HepG2 (cell line): ENCODE results near the gene MBLAC1. TPM values are rescaled to one million over a fixed set of nuclear protein-coding genes. Genes with fewer than 3 reads are reported as not detected.

Experiments used
- CBX2 ChIP-seq, 2 experiments: fragments of 200-600 bp in 1 of 2; sonication (generic); formaldehyde crosslinking in 1 of 2; IDR thresholded peaks; 2 replicates each; pipeline versions ENCODE4 v1.7.0 to v1.8.1; 2018 to 2022; ENCODE audit warnings: low read depth in 2 of 2, low read length in 1 of 2, mild to moderate bottlenecking in 1 of 2, missing genetic modification reagents in 1 of 2
- ESRRA ChIP-seq: sonication (generic); formaldehyde crosslinking; IDR thresholded peaks from 2 replicates; pipeline ENCODE4 v1.5.1; 2020; ENCODE audit warnings: mild to moderate bottlenecking, low read depth, missing genetic modification reagents
- FOXC1 ChIP-seq: sonication (generic); formaldehyde crosslinking; IDR thresholded peaks from 2 replicates; pipeline ENCODE4 v1.8.0; 2022; ENCODE audit warnings: mild to moderate bottlenecking, missing genetic modification reagents, borderline replicate concordance
- MBNL3 ChIP-seq: fragments of 250-450 bp; sonication (Bioruptor Pico); conservative IDR thresholded peaks from 2 replicates; pipeline ENCODE4 v1.8.0; 2022; ENCODE audit warnings: mild to moderate bottlenecking, inconsistent platforms
- NFYC ChIP-seq: IDR thresholded peaks from 2 replicates; pipeline ENCODE4 v1.6.1; 2016; ENCODE audit warnings: missing genetic modification reagents, missing compliant biosample characterization
- SMARCC2 ChIP-seq: fragments of 450-650 bp; IDR thresholded peaks from 2 replicates; pipeline ENCODE4 v1.6.1; 2017; ENCODE audit warnings: antibody characterized with exemption, mild to moderate bottlenecking
- TCF7 ChIP-seq: sonication (generic); IDR thresholded peaks from 2 replicates; pipeline ENCODE4 v1.6.1; 2016; ENCODE audit warnings: antibody characterized with exemption, low read depth
- TRIM22 ChIP-seq: fragments of 450-650 bp; IDR thresholded peaks from 2 replicates; pipeline ENCODE4 v1.6.1; 2017
- ZBTB40 ChIP-seq, 2 experiments: fragments of 450-650 bp in 1 of 2; sonication (generic) in 1 of 2; formaldehyde crosslinking in 1 of 2; IDR thresholded peaks; 2 replicates each; pipeline versions ENCODE4 v1.6.1 to v1.8.0; 2016 to 2022; ENCODE audit warnings: antibody characterized with exemption in 1 of 2, mild to moderate bottlenecking in 1 of 2, missing genetic modification reagents in 1 of 2
- ZFAT ChIP-seq: sonication (generic); formaldehyde crosslinking; conservative IDR thresholded peaks from 2 replicates; pipeline ENCODE4 v1.8.1; 2023; ENCODE audit warnings: missing genetic modification reagents, inconsistent platforms
- ZKSCAN8 ChIP-seq: IDR thresholded peaks from 2 replicates; pipeline ENCODE4 v1.6.1; 2016; ENCODE audit warnings: borderline replicate concordance, missing genetic modification reagents, missing compliant biosample characterization
- ZNF792 ChIP-seq: IDR thresholded peaks from 2 replicates; pipeline ENCODE4 v1.6.1; 2016
- polyA plus RNA-seq, 8 experiments: library from polyadenylated mRNA; depleted of rRNA in 3 of 8; stranded (reverse) in 7 of 8; unstranded in 1 of 8; fragments of >200 nt; fragmentation: Illumina TruSeq in 4 of 8; extraction: Trizol in 4 of 8; gene quantifications; 2 replicates each; pipeline versions ENCODE4 v1.2.1 to v1.2.3, GENCODE V29; 2011 to 2016; ENCODE audit warnings: low read depth in 4 of 8, missing spikeins in 1 of 8, mixed read lengths in 1 of 8; ENCODE audit not compliant: insufficient read depth in 1 of 8
- total RNA-seq, 5 experiments: library from RNA; depleted of rRNA; stranded (reverse); fragments of >200 nt; fragmentation: Illumina TruSeq; extraction: Trizol; gene quantifications; 2 replicates each; pipeline ENCODE4 v1.2.3, GENCODE V29; 2016; ENCODE audit warnings: low read depth in 1 of 5
- TF ChIP-seq, protein P1 (sequence below): IDR thresholded peaks from 2 replicates; pipeline ENCODE4 v1.6.1; 2016

Gene MBLAC1
- total and polyA plus RNA-seq, 2 of the 13 experiments (the other 11 are each of a cell fraction or from before 2014, with no cell fraction given), result 0.79 to 2.1 TPM

DNA sequence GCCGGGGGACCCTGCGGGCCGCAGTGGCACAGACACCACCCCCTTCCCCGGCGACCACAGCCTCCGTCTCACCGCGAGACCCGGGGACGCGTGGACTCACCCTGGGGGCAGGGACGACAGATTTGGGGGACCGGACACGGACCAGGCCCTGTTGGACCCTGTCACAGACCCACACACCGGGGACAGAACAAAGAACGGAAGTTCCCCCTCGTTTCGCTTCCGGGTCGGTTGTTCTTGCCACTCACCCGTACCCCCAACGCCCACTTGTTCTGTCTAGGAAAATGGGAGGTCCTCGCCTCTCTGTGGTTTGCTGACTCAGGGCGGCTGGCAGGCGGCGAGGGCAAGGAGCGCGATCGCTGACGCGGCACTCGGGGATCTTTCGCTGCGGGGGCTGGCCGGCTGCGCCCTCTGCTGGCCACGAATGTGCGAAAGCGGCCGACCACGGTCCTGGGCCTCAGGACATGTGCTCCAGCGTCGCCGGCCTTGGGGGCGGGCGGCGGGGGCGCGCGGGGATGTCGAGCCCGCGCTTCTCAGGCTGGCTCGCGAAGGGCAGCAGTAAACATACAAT lies 45.1 kb upstream of the MBLAC1 start, which contains the start of gene ZNF3 (continued):
- no peak for TF ChIP-seq ZFAT (CRISPR knock-in tag)
- TF ChIP-seq, protein P1, sequence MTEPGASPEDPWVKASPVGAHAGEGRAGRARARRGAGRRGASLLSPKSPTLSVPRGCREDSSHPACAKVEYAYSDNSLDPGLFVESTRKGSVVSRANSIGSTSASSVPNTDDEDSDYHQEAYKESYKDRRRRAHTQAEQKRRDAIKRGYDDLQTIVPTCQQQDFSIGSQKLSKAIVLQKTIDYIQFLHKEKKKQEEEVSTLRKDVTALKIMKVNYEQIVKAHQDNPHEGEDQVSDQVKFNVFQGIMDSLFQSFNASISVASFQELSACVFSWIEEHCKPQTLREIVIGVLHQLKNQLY (CRISPR knock-in tag), result peak; percentile 70; the same call in 1 of the 2 replicates
- no peak for TF ChIP-seq TCF7
- TF ChIP-seq ESRRA, result peak; percentile 82
- TF ChIP-seq NFYC (CRISPR knock-in tag), result no peak; the same call in 1 of the 2 replicates
- TF ChIP-seq TRIM22, result no peak
- no peak for TF ChIP-seq SMARCC2
- TF ChIP-seq FOXC1 (CRISPR knock-in tag), result peak; percentile 91
- no peak; the same call in 1 of the 2 replicates for TF ChIP-seq ZKSCAN8
- peak; percentile 94 for TF ChIP-seq ZNF792 (CRISPR knock-in tag)
- TF ChIP-seq ZBTB40 (IDR thresholded peaks at IDR 0.05), result peak; percentile 87
- peak; percentile 81 for TF ChIP-seq ZBTB40 (CRISPR knock-in tag; IDR thresholded peaks at IDR 0.05)
- no peak for TF ChIP-seq CBX2 (IDR thresholded peaks at IDR 0.05; ENCODE audit: low read depth, low read length)
- TF ChIP-seq CBX2 (CRISPR knock-in tag; IDR thresholded peaks at IDR 0.05; ENCODE audit: low read depth), result no peak
- TF ChIP-seq MBNL3 (CRISPR knock-in tag), result no peak
